ENCODE measurements around the gene GID8.
"Not testable (repeated sequence)": the region's sequence is repeated elsewhere in the genome, so short reads cannot be mapped to it uniquely, and the experiment has no call there.

Gene GID8

GRCh38 chr20:62923059-62923668, 14.8 kb upstream of the GID8 start:
- DNase-seq = not testable (repeated sequence)

GRCh38 chr20:62923669-62924441, 14.1 kb upstream of the GID8 start:
- no peak for DNase-seq

DNA sequence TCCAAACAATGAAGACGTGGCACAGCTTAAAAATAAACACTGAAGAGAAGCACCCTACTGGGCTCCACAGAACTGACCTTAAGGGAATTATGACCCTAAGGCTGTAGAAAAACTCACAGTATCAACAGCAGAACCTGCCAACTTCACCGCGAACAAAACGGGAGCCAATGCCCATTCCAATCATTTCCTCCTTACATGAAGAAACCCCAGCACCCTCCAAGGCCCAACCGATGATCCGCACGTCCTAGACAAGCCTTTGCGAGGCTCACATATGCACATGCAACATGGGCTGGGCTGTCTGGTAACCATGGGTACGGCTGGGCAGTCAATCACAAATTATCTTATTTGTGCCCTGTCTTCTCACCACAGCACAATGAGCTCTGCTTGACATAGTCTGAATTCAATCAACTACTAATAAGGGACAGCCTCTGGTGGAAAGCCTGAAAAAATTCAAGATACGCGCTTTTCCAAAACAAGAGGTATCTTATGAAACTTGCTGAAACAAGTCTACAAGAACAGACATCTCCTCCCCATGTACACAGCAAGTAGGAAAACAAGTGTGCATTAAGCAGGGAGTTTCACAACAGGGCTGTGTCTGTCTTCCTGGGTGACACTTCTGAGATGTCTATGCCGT, 13.4 kb upstream of the GID8 start:
- DNase-seq = no peak

- no peak for DNase-seq
Observed at GRCh38 chr20:62925076-62925419, 12.9 kb upstream of the GID8 start.

GRCh38 chr20:62925420-62926228, 12.3 kb upstream of the GID8 start:
- DNase-seq = peak; percentile 45

GRCh38 chr20:62926229-62927127, 11.5 kb upstream of the GID8 start, which contains the start of gene DIDO1:
Gene DIDO1, minus strand, starts transcription at chr20:62926505.
- DNase-seq = peak; percentile 91

- DNase-seq = no peak
Observed at GRCh38 chr20:62927128-62927705, 10.7 kb upstream of the GID8 start.

DNA sequence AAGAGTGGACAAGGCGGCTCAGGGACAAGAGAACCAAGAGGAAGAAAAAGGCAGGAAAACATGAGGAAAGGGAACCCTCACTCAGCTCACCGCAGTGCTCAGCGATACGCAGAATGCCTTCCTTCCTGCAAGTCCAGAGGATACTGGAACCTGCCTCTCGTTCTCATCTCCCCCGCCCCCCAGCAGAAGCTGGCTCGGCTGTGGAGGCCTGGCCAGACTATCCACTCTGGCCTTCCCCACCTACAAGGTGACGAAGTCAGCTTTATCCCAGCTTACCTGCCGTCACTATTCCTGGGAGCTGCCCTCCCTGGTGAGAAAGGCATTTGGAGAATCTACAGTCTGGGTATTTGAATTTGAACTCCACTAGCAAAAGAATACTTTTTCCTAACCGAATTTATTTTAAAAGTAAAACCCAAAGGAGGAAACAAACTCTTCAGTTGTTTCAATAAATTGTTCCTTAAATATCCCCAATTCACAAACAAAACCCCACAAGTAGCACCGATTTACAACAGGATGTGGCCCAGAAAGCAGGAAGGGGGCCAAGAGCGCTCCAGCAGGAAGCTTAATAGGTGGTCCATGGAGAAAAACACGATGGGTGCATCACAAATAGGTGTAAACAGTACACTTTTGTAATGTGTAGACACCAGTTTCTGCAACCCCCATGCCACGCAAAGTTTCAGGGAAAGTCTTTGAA, 9.6 kb upstream of the GID8 start:
- DNase-seq = no peak

GRCh38 chr20:62929051-62929538, 8.9 kb upstream of the GID8 start:
- DNase-seq = peak; percentile 78

- DNase-seq = no peak
Observed at GRCh38 chr20:62931464-62931863, 6.5 kb upstream of the GID8 start.

DNA sequence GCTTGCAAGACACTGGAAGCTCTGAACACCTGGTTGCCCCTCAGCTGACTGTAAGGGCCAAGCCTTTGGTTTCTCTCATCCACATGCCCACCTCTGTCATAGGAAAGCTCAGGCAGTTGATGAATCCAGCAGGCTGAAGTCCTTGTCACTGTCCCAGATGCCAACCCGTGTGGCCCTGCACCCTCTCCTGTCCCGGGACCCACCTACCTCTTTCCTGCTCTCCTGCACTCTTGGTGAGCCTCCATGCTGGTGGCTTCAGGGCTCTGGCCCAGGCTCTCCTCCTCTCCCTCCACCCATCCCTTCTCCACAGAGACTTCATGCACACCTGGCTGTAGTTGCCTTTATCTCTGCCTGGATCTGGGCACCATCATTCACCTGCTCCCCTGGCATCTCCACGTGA, 4.0 kb upstream of the GID8 start:
- no peak for DNase-seq

- no peak for DNase-seq
Observed at GRCh38 chr20:62935204-62935967, 2.6 kb upstream of the GID8 start.

GRCh38 chr20:62935968-62936585, 1.9 kb upstream of the GID8 start:
- no peak for DNase-seq

- peak; percentile 98 for DNase-seq
Observed at GRCh38 chr20:62937268-62938104, 461 bp upstream of the GID8 start.

GRCh38 chr20:62940875-62941274, 2.9 kb downstream of the GID8 start:
- DNase-seq = no peak

GRCh38 chr20:62941792-62942191, 3.8 kb downstream of the GID8 start:
- DNase-seq = no peak

DNA sequence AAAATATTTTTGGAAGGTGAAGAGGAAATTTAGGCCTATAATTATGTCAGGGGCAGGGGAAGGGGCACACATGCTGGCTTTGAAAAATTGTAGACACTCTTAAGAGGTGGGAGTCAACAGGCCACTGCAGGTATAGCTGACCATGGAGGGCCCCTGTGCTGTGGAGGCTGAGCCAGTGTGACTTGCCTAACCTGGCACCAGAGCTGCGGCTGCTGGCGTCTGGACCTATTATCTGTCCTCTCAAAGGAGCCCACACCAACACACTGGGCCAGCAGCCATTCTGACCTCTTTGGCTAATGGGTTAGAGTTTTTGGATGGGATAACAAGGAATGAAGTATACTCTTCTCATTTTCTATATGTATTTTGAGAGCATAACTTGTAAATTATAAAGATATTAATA, 4.5 kb downstream of the GID8 start:
- no peak for DNase-seq

- DNase-seq = no peak
Observed at GRCh38 chr20:62943396-62943795, 5.4 kb downstream of the GID8 start.

DNA sequence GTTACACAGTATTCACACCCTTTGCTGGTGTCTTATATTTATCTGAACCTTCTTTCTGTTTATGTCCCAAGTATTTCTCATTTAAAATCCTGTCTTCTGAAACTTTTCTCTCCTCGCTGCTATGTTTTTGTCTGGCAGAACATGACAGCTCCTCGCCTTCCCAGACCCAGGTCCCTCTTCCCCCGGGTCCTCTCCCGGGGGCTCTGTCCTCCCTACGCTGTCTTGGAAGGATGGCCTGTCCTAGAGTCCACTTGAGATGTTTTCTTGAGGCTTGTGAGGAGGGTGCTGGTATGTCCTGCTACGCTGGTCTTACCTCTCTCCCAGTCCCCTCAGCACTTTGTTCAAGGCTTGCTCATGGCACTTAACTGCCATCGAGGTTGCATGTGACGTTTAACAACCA, 6.2 kb downstream of the GID8 start:
- no peak for DNase-seq
